IPS-18a (cell line): ENCODE results near the gene ITPKA.

ENCODE experiments used
- H3K27ac ChIP-seq: one replicate; pipeline ENCODE4 v1.5.1; 2013; ENCODE audit warnings: low read length
- H3K27me3 ChIP-seq: one replicate; pipeline ENCODE4 v1.6.1; 2013; ENCODE audit warnings: mild to moderate bottlenecking, low read length; ENCODE audit not compliant: control insufficient read depth, insufficient read depth
- H3K36me3 ChIP-seq: one replicate; pipeline ENCODE4 v1.6.1; 2013; ENCODE audit warnings: low read depth, low read length; ENCODE audit not compliant: control insufficient read depth
- H3K4me1 ChIP-seq: one replicate; pipeline ENCODE4 v1.6.1; 2013; ENCODE audit warnings: low read depth, low read length; ENCODE audit not compliant: control insufficient read depth
- H3K4me3 ChIP-seq: one replicate; pipeline ENCODE4 v1.5.1; 2013; ENCODE audit warnings: low read length
- H3K9ac ChIP-seq: one replicate; pipeline ENCODE4 v1.6.1; 2013; ENCODE audit warnings: mild to moderate bottlenecking, low read length, moderate library complexity
- H3K9me3 ChIP-seq: one replicate; pipeline ENCODE4 v1.6.1; 2013; ENCODE audit warnings: low read depth, low read length; ENCODE audit not compliant: control insufficient read depth

The ITPKA gene

DNA sequence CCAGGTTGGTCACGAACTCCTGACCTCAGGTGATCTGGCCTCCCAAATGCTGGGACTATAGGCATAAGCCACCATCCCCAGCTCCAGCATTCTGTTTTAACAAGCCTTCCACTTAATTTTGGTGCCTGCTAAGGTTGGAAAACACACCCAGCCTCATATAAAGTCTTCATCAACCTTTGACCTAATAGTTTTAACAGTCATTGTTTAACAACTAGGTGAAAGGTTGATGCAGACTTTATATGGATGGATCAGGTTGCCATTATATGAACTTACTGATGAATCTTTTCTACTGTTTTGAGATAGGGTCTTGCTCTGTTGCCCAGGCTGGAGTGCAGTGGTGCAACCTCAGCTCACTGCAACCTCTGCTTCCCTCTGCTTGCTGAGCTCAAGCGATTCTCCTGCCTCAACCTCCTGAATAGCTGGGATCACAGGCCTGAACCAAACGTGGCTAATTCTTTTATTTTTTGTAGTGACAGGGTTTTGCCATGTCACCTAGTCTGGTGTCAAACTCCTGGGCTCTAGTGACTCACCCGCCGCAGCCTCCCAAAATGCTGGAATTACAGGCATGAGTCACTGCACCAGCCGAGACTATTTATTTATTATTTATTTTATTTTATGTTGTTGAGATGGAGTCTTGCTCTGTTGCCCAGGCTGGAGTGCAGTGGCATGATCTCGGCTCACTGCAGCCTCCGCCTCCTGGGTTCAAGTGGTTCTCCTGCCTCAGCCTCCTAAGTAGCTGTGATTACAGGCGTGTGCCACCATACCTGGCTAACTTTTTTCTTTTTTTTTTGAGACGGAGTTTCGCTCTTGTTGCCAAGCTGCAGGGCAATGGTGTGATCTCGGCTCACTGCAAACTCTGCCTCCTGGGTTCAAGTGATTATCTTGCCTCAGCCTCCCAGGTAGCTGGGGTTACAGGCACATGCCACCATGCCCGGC is 53.4 kb downstream of the ITPKA start:
- Histone ChIP-seq H3K27ac (no peak overlapping the region), H3K36me3 (no peaks in the 10 kb centered on the region), H3K4me1 (no peaks in the 10 kb centered on the region), H3K27me3 (no peaks in the 10 kb centered on the region), H3K9me3 (no peaks in the 10 kb centered on the region), H3K4me3 (no peak overlapping the region), H3K9ac (no peak overlapping the region)

DNA sequence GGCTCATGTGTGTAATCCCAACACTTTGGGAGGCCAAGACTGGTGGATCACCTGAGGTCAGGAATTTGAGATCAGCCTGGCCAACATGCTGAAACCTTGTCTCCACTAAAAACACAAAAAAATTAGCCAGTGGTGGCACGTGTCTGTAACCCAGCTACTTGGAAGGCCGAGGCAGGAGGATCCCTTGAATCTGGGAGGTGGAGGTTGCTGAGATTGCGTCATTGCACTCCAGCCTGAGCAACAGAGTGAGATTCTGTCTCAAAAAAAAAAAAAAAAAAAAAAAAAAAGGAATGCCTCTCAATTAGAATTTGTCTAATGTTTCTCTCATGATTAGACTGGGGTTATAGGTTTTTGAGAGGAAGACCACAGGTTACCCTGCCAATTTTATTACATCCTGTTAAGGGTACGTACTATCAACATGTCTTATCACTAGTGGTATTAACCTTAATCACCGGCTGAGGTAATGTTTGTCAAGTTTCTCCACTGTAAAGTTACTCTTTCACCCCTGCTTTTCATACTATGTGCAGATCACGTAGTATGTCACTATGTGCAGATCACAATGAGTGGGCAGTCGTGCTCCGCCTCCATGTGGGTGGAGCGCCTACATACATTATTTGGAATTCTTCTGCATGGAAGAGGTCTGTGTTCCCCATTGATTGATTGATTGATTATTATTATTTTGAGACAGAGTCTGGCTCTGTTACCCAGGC is 56.5 kb downstream of the ITPKA start:
- H3K27me3 ChIP-seq, result no peaks in the 10 kb centered on the region
- H3K4me1 ChIP-seq, result no peaks in the 10 kb centered on the region
- no peak overlapping the region for H3K4me3 ChIP-seq
- no peaks in the 10 kb centered on the region for H3K36me3 ChIP-seq
- H3K9me3 ChIP-seq, result no peaks in the 10 kb centered on the region
- no peak overlapping the region for H3K27ac ChIP-seq
- H3K9ac ChIP-seq, result no peak overlapping the region
